Stimulated activated naive CD8-positive, alpha-beta T cell treated with anti-CD3 and anti-CD28 coated beads, Interleukin-15, amount 100 ng/mL, for 72 hours (primary cell): ENCODE measurements around the gene PDCL3.

Experiments
- ATAC-seq: fragments of 150-1000 bp; cut with Tn5 transposase; 2 replicates; pipeline ENCODE4 v1.10.0; 2021; ENCODE audit warnings: mild to moderate bottlenecking, moderate library complexity
- DNase-seq, 2 donors: peaks; one replicate each; pipeline ENCODE4 v3.0.0; 2021 to 2022
- H3K27ac Mint-ChIP-seq, 2 donors: one replicate each; pipeline ENCODE4 v1.8.0; 2022; ENCODE audit warnings: mild to moderate bottlenecking in 2 of 2, mixed read lengths in 2 of 2, moderate library complexity in 2 of 2
- H3K27me3 Mint-ChIP-seq: one replicate; pipeline ENCODE4 v1.8.0; 2022; ENCODE audit warnings: mixed read lengths
- H3K4me1 Mint-ChIP-seq: one replicate; pipeline ENCODE4 v1.8.0; 2022; ENCODE audit warnings: mild to moderate bottlenecking, mixed read lengths
- H3K4me3 Mint-ChIP-seq, 2 donors: one replicate each; pipeline ENCODE4 v1.8.0; 2022; ENCODE audit warnings: mild to moderate bottlenecking in 2 of 2, mixed read lengths in 2 of 2, moderate library complexity in 1 of 2
- H3K9me3 Mint-ChIP-seq, 2 donors: one replicate each; pipeline ENCODE4 v1.8.0; 2022; ENCODE audit warnings: mixed read lengths in 2 of 2

The PDCL3 gene

GRCh38 chr2:100588071-100588786, 25.4 kb downstream of the PDCL3 start:
- Mint-ChIP-seq H3K4me1 (peaks cover 46% of the 10 kb centered on the region), H3K9me3 (peaks cover 12 to 13% of the 10 kb centered on the region in 2 donors), H3K4me3 (peak overlapping the region; percentile 8 to 45), H3K27ac (peak overlapping the region; percentile 6 to 9), H3K27me3 (no peaks in the 10 kb centered on the region)
- peak; percentile 95 for ATAC-seq
- peak; percentile 28 to 31 for DNase-seq

- Mint-ChIP-seq H3K4me1 (peaks cover 50% of the 10 kb centered on the region), H3K27me3 (no peaks in the 10 kb centered on the region), H3K4me3 (peak overlapping the region in 1 of 2 donors; percentile 11), H3K27ac (no peak overlapping the region), H3K9me3 (peaks cover 12 to 13% of the 10 kb centered on the region in 2 donors)
- ATAC-seq (no peak), DNase-seq (no peak)
Observed at GRCh38 chr2:100589527-100589926, 26.7 kb downstream of the PDCL3 start.

- H3K4me1 Mint-ChIP-seq, result peaks cover 49% of the 10 kb centered on the region
- ATAC-seq, result no peak
- H3K27me3 Mint-ChIP-seq, result no peaks in the 10 kb centered on the region
- DNase-seq, result no peak
- H3K9me3 Mint-ChIP-seq, result no peaks in the 10 kb centered on the region
- H3K4me3 Mint-ChIP-seq, result no peak overlapping the region
- peak overlapping the region in 1 of 2 donors; percentile 21 for H3K27ac Mint-ChIP-seq
Observed at GRCh38 chr2:100592226-100592625, 29.4 kb downstream of the PDCL3 start.

- H3K4me1 Mint-ChIP-seq, result peaks cover 17% of the 10 kb centered on the region
- H3K27me3 Mint-ChIP-seq, result no peaks in the 10 kb centered on the region
- no peaks in the 10 kb centered on the region for H3K9me3 Mint-ChIP-seq
- ATAC-seq (no peak), DNase-seq (no peak)
- H3K4me3 Mint-ChIP-seq, result no peak overlapping the region
- H3K27ac Mint-ChIP-seq, result no peak overlapping the region
Observed at GRCh38 chr2:100596465-100596864, 33.7 kb downstream of the PDCL3 start.

GRCh38 chr2:100599566-100599965, 36.8 kb downstream of the PDCL3 start:
- H3K27me3 Mint-ChIP-seq, result no peaks in the 10 kb centered on the region
- no peak overlapping the region for H3K27ac Mint-ChIP-seq
- no peak for DNase-seq
- ATAC-seq, result no peak
- no peak overlapping the region for H3K4me3 Mint-ChIP-seq
- H3K4me1 Mint-ChIP-seq, result peaks cover 13% of the 10 kb centered on the region
- no peaks in the 10 kb centered on the region for H3K9me3 Mint-ChIP-seq

GRCh38 chr2:100601661-100602060, 38.9 kb downstream of the PDCL3 start:
- no peak for DNase-seq
- Mint-ChIP-seq H3K9me3 (no peaks in the 10 kb centered on the region), H3K4me1 (peaks cover 5% of the 10 kb centered on the region), H3K27ac (no peak overlapping the region), H3K4me3 (no peak overlapping the region), H3K27me3 (peaks cover 1% of the 10 kb centered on the region)
- ATAC-seq, result no peak

- Mint-ChIP-seq H3K9me3 (no peaks in the 10 kb centered on the region), H3K4me1 (peaks cover 11% of the 10 kb centered on the region), H3K4me3 (no peak overlapping the region), H3K27me3 (peaks cover 6% of the 10 kb centered on the region), H3K27ac (no peak overlapping the region)
- no peak for ATAC-seq
- DNase-seq, result no peak
Observed at GRCh38 chr2:100603414-100603813, 40.6 kb downstream of the PDCL3 start.

GRCh38 chr2:100603948-100604633, 41.3 kb downstream of the PDCL3 start:
- H3K9me3 Mint-ChIP-seq, result no peaks in the 10 kb centered on the region
- H3K4me1 Mint-ChIP-seq, result peaks cover 11% of the 10 kb centered on the region
- no peak overlapping the region for H3K27ac Mint-ChIP-seq
- DNase-seq, result no peak
- H3K4me3 Mint-ChIP-seq, result no peak overlapping the region
- H3K27me3 Mint-ChIP-seq, result peaks cover 6% of the 10 kb centered on the region
- ATAC-seq, result no peak

- no peak for ATAC-seq
- no peaks in the 10 kb centered on the region for H3K9me3 Mint-ChIP-seq
- no peak overlapping the region for H3K27ac Mint-ChIP-seq
- no peak for DNase-seq
- no peak overlapping the region for H3K4me3 Mint-ChIP-seq
- H3K4me1 Mint-ChIP-seq, result peaks cover 17% of the 10 kb centered on the region
- peaks cover 6% of the 10 kb centered on the region for H3K27me3 Mint-ChIP-seq
Observed at GRCh38 chr2:100606332-100606725, 43.5 kb downstream of the PDCL3 start.

- H3K27ac Mint-ChIP-seq, result peak overlapping the region in 1 of 2 donors; percentile 22
- DNase-seq (peak in 1 of 2 donors; percentile 42), ATAC-seq (peak; percentile 49)
Observed at GRCh38 chr2:100606726-100607343, 44.0 kb downstream of the PDCL3 start.

GRCh38 chr2:100610381-100610831, 47.6 kb downstream of the PDCL3 start:
- Mint-ChIP-seq H3K27me3 (peaks cover 6% of the 10 kb centered on the region), H3K9me3 (no peaks in the 10 kb centered on the region), H3K4me3 (no peak overlapping the region), H3K4me1 (peaks cover 13% of the 10 kb centered on the region), H3K27ac (no peak overlapping the region)
- peak; percentile 93 for ATAC-seq
- DNase-seq, result peak; percentile 70 to 78

More at GRCh38 chr2:100606726-100607343, 44.0 kb downstream of the PDCL3 start:
- Mint-ChIP-seq H3K4me3 (no peak overlapping the region), H3K9me3 (no peaks in the 10 kb centered on the region), H3K27me3 (peaks cover 6% of the 10 kb centered on the region), H3K4me1 (peaks cover 13% of the 10 kb centered on the region)

GRCh38 chr2:100611079-100612029, 48.6 kb downstream of the PDCL3 start:
- Mint-ChIP-seq H3K4me1 (peaks cover 13% of the 10 kb centered on the region), H3K4me3 (no peak overlapping the region), H3K27ac (peak overlapping the region in 1 of 2 donors; percentile 55), H3K27me3 (peaks cover 6% of the 10 kb centered on the region), H3K9me3 (no peaks in the 10 kb centered on the region)
- ATAC-seq (no peak), DNase-seq (no peak)

- Mint-ChIP-seq H3K27ac (no peak overlapping the region), H3K4me3 (no peak overlapping the region), H3K9me3 (no peaks in the 10 kb centered on the region), H3K27me3 (no peaks in the 10 kb centered on the region), H3K4me1 (peaks cover 7% of the 10 kb centered on the region)
- ATAC-seq, result no peak
- DNase-seq, result no peak
Observed at GRCh38 chr2:100612388-100613000, 49.7 kb downstream of the PDCL3 start.

- peaks cover 7% of the 10 kb centered on the region for H3K4me1 Mint-ChIP-seq
- DNase-seq, result no peak
- no peak for ATAC-seq
- no peaks in the 10 kb centered on the region for H3K9me3 Mint-ChIP-seq
- H3K27me3 Mint-ChIP-seq, result no peaks in the 10 kb centered on the region
- peak overlapping the region; percentile 8 to 83 for H3K27ac Mint-ChIP-seq
- H3K4me3 Mint-ChIP-seq, result no peak overlapping the region
Observed at GRCh38 chr2:100613719-100614118, 50.9 kb downstream of the PDCL3 start.
